Stimulated activated CD4-positive, alpha-beta T cell treated with anti-CD3 and anti-CD28 coated beads, Interleukin-1b, Interleukin-23, amount 100 ng/mL, for 1 hour (primary cell): Measurements from ENCODE around the gene ROMO1.
"Not testable (repeated sequence)": the region's sequence is repeated elsewhere in the genome, so short reads cannot be mapped to it uniquely, and the experiment has no call there.

ENCODE experiments used
- DNase-seq, 2 donors: peaks; one replicate each; pipeline ENCODE4 v3.0.0-alpha.2; 2020; ENCODE audit warnings: low read depth in 2 of 2

Gene ROMO1

DNA sequence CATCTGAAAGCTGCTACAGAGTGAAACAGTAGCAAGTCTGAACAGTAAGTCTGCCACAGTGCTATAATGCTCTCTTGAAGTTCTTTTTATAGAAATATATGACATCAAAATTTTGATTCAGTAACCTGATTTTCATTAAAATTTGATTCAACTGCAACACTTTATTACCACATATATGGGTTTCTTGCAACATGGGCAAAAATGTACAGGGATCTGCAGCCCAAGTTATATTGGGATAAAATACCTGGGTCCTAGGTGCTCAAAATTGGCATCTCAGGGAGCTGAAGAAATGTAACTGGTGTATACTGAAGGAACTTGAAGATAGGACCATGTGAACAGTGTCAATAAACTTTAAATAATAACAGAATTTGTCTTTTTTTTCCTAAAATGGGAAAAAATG is 10.8 kb downstream of the ROMO1 start:
- no peak for DNase-seq

- DNase-seq: no peak
Measured at GRCh38 chr20:35710884-35711587, 11.8 kb downstream of the ROMO1 start.

GRCh38 chr20:35711588-35712209 is 12.5 kb downstream of the ROMO1 start:
- no peak for DNase-seq

- not testable (repeated sequence) for DNase-seq
Measured at GRCh38 chr20:35713120-35713519, 13.9 kb downstream of the ROMO1 start.

DNA sequence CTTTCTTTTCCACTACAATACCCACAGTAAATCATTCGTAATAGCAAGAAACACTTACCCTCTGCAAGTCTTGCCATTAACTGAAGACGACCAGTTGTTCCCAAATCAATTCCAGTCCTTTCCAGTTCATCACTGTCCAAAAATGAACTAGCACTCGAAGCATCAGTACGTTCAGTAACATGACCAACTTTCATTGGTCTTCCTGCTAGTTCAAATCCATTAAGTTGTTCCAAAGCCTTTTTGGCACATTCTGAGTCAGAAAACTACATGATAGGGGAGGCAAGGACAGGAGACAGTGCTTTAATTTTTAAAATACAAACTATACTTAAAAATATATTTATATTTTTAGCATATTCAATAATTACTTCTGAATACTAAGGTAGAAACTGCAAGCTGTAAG is 14.9 kb downstream of the ROMO1 start:
- no peak for DNase-seq

DNA sequence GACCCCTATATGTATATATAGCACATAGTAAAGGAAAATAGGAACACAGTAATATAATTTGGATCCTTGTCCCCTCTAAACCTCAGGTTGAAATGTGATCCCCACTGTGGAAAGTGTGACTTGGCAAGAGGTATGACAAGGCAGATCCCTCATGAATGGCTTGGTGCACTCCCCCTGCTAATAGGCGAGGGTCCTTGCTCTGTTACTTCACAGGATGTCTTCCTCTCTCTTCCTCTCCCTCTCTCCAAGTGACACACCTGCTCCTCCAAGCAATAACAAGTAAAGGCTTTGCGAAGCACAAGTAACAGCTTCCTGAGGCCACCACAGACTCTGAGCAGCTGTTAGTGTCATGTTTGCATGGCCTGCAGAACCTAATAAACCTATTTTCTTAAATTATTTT is 16.4 kb downstream of the ROMO1 start:
- no peak for DNase-seq

GRCh38 chr20:35716330-35716729 is 17.1 kb downstream of the ROMO1 start:
- DNase-seq: no peak

- not testable (repeated sequence) for DNase-seq
Measured at GRCh38 chr20:35718321-35718720, 19.1 kb downstream of the ROMO1 start.

DNA sequence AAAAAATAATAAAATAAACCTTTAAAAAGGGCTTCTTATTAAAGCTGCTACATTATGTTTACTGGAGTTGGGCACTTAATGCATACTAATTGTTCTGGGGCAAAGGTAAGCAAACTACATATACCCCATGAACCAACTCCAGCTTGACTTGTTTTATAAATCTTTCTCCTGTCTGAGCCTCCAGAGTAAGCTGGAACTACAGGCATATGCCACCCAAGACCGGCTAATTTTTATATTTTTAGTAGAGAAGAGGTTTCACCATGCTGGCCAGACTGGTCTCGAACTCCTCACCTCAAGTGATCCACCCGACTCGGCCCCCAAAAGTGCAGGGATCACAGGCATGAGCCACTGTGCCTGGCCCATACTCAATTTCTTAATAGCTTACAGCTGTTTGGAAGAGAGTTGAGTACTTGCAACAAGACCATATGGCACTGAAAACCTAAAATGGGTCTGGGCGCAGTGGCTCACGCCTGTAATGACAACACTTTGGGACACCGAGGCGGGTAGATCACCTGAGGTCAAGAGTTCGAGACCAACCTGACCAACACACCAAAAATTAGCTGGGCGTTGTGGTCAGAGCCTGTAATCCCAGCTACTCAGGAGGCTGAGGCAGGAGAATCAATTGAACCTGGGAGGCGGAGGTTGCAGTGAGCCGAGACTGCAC is 19.9 kb downstream of the ROMO1 start:
- DNase-seq: no peak

GRCh38 chr20:35719717-35720116 is 20.5 kb downstream of the ROMO1 start:
- no peak for DNase-seq

DNA sequence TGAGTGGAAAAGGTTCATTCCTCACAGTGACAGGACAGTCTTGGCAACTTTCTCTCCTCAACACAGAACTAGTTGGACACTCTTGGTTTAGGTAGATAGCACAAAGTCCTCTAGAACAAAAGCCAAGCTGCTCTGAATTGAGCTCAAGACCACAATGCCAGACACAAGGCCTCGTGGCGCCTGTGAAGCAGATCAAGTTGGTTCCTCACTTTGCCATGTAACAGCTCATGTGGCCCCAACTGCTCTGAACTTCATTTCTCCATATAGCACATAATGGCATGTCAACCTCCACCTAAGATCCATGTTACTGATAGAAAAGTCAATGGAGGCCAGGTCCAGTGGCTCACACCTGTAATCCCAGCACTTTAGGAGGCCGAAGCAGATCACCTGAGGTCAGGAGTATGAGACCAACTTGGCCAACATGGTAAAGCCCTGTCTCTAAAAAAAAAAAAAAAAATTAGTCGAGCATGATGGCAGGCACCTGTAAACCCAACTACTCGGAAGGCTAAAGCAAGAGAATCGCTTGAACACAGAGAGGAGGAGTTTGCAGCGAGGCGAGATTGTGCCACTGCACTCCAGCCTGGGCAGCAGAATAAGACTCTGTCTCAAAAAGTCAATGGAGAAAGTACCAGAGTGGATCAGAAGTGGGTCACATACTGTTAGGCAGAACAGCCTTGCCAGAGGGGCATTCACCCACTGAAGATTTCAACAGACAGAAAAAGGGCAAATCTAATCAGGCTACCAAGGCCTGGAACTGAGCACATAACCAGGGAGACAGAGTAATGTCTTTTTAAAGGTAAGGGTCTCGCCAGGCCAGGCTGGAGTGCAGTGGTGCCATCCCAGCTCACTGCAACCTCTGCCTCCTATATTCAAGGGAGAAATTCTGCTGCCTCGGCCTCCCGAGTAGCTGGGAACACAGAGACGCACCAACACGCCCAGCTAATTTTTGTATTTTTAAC is 21.2 kb downstream of the ROMO1 start:
- DNase-seq: no peak

DNA sequence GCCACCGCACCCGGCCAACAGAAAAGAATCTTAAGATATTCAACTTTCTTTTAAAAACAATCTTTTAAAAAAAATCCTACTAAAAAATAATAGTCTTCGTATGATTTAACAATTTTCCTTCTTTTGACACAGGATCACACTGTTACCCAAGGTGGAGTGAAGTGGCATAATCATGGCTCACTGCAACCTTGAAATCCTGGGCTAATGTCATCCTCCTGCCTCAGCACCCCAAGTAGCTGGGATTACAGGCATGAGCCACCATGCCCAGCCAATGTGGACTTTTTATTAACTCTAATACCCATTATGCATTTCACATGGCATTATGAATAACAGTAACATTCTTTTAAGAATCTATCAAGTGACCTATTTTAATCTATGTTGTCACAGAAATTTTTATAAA is 22.0 kb downstream of the ROMO1 start:
- DNase-seq: no peak

DNA sequence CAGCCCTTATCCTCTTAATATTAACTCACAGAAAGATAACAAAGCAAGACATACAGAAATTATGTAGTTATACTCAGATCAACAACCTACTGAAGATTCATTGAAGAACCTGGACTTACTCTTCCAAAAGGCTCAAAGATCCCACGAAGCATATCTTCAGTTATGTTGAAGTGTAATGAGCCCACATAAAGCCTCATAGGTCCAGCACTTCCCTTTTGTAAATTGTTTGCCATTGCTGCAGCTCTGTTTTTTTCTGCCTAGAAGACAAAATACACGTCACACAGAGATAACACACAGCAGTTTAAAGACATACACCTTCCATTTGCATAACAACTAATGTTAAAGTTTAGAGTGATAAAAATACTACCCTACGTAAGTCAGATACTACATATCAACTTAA is 22.4 kb downstream of the ROMO1 start:
- DNase-seq: no peak

DNA sequence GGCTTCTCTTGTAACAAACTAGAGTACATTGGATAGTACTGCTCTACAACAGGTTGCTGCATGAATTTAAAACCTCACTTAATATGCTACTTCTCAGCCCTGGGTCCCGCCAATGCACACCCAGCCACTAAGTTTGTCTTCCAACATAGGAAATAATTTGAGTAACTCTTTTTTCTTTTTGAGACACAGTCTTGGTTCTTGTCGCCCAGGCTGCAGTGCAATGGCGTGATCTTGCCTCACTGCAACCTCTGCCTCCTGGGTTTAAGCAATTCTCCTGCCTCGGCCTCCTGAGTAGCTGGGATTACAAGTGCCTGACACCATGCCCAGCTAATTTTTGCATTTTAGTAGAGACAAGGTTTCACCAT is 24.1 kb downstream of the ROMO1 start:
- not testable (repeated sequence) for DNase-seq

- DNase-seq: not testable (repeated sequence)
Measured at GRCh38 chr20:35723652-35724320, 24.6 kb downstream of the ROMO1 start.

- no peak for DNase-seq
Measured at GRCh38 chr20:35724321-35725230, 25.4 kb downstream of the ROMO1 start.

- no peak for DNase-seq
Measured at GRCh38 chr20:35726842-35727711, 27.9 kb downstream of the ROMO1 start.

- DNase-seq: no peak
Measured at GRCh38 chr20:35729283-35729807, 30.1 kb downstream of the ROMO1 start.
